GM12878 (cell line): ENCODE measurements around the gene SLCO2B1. TPM values are rescaled to one million over a fixed set of nuclear protein-coding genes. Genes with fewer than 3 reads are reported as not detected.

Source experiments
- ATAC-seq: fragments of 200-7000 bp; cut with Tn5 transposase; 3 replicates; pipeline ENCODE4 v1.9.1; 2020; ENCODE audit warnings: mild to moderate bottlenecking, moderate library complexity
- BruUV-seq: library from RNA; stranded (reverse); fragments of 400-500 nt; replicated peaks from 2 replicates; lab custom pipeline; 2021; lab: Mats Ljungman, UMichigan
- CTCF ChIA-PET: fragments of 300-600 bp; sonication (Branson Sonifier 250); formaldehyde crosslinking; extraction: SDS; loops from one replicate; lab custom pipeline; 2021; ENCODE audit warnings: inconsistent platforms; lab: Yijun Ruan, JAX
- POLR2A ChIA-PET: fragments of 350-600 bp; formaldehyde crosslinking; extraction: SDS; loops from one replicate; lab custom pipeline; 2021; ENCODE audit warnings: inconsistent platforms; lab: Charles Lee
- RAD21 ChIA-PET: fragments of 300-600 bp; sonication (Branson Sonifier 250); formaldehyde crosslinking; loops from one replicate; lab custom pipeline; 2023; ENCODE audit warnings: antibody characterized with exemption; ENCODE audit not compliant: unreplicated experiment; lab: Charles Lee
- SMC1A ChIA-PET: fragments of 300-600 bp; sonication (Branson Sonifier 250); formaldehyde crosslinking; loops from one replicate; lab custom pipeline; 2023; ENCODE audit not compliant: unreplicated experiment, uncharacterized antibody; lab: Charles Lee
- DNase-seq: peaks from one replicate; pipeline ENCODE4 v3.0.0-alpha.2; 2011; ENCODE audit warnings: low read depth, low spot score
- FAIRE-seq: peaks from 3 replicates; lab custom pipeline; 2011; peaks lifted over from hg19 to GRCh38; lab: Jason Lieb, UNC
- H2AFZ ChIP-seq: 2 replicates; pipeline ENCODE4 v1.6.0; 2011; ENCODE audit warnings: low read depth, low read length, control low read depth; ENCODE audit not compliant: control insufficient read depth
- H3K27ac ChIP-seq: 2 replicates; pipeline ENCODE4 v1.5.1; 2011; ENCODE audit warnings: control low read depth; ENCODE audit not compliant: control insufficient read depth, insufficient read depth
- H3K27me3 ChIP-seq, 2 experiments: replicated peaks in 1 of 2; 2 replicates each; pipeline versions ENCODE4 v1.6.0 to v1.6.1; 2011; ENCODE audit warnings: low read length in 1 of 2; ENCODE audit not compliant: control insufficient read depth in 2 of 2, insufficient read depth in 2 of 2
- H3K36me3 ChIP-seq, 2 experiments: 2 replicates each; pipeline ENCODE4 v1.5.1; 2011; ENCODE audit warnings: low read length in 1 of 2; ENCODE audit not compliant: control insufficient read depth in 2 of 2, insufficient read depth in 2 of 2
- H3K4me1 ChIP-seq: 2 replicates; pipeline ENCODE4 v1.6.1; 2011; ENCODE audit warnings: mild to moderate bottlenecking, low read length, moderate library complexity, mixed read lengths; ENCODE audit not compliant: control insufficient read depth, insufficient read depth
- H3K4me2 ChIP-seq: 2 replicates; pipeline ENCODE4 v1.6.0; 2011; ENCODE audit warnings: control low read depth; ENCODE audit not compliant: control insufficient read depth, insufficient read depth
- H3K4me3 ChIP-seq: fragments of 200-600 bp; sonication (generic); 2 replicates; pipeline ENCODE4 v1.5.1; 2016
- H3K79me2 ChIP-seq: 2 replicates; pipeline ENCODE4 v1.6.0; 2011; ENCODE audit warnings: low read length; ENCODE audit not compliant: control insufficient read depth, insufficient read depth
- H3K9ac ChIP-seq: 2 replicates; pipeline ENCODE4 v1.8.0; 2011; ENCODE audit warnings: low read length, control low read depth, mixed read lengths; ENCODE audit not compliant: control insufficient read depth, insufficient read depth
- H3K9me3 ChIP-seq: replicated peaks from 3 replicates; pipeline ENCODE4 v1.5.1; 2011; ENCODE audit warnings: mild to moderate bottlenecking, low read length; ENCODE audit not compliant: control insufficient read depth, insufficient read depth
- H4K20me1 ChIP-seq: 2 replicates; pipeline ENCODE4 v1.6.0; 2011; ENCODE audit not compliant: control insufficient read depth, insufficient read depth
- BRCA1 ChIP-seq: IDR thresholded peaks from 2 replicates; pipeline ENCODE4 v1.6.1; 2011; ENCODE audit warnings: low read depth, low read length, improper control_type of control experiment
- EED ChIP-seq: sonication (generic); IDR thresholded peaks from 2 replicates; pipeline ENCODE4 v1.6.1; 2016; ENCODE audit warnings: antibody characterized with exemption, low read depth
- EZH2 ChIP-seq: IDR thresholded peaks from 2 replicates; pipeline ENCODE4 v1.6.1; 2012; ENCODE audit warnings: low read depth, mild to moderate bottlenecking, control low read depth, inconsistent platforms, low read length, borderline replicate concordance; ENCODE audit not compliant: control insufficient read depth
- IRF4 ChIP-seq: IDR thresholded peaks from 2 replicates; pipeline ENCODE4 v1.6.1; 2011; ENCODE audit warnings: low read depth, low read length
- MTA3 ChIP-seq: IDR thresholded peaks from 2 replicates; pipeline ENCODE4 v1.6.1; 2012; ENCODE audit warnings: low read length, inconsistent platforms, borderline replicate concordance
- POLR2A ChIP-seq: IDR thresholded peaks from 2 replicates; pipeline ENCODE4 v1.6.1; 2011; ENCODE audit warnings: low read depth, mild to moderate bottlenecking, low read length
- SPI1 ChIP-seq: IDR thresholded peaks from 2 replicates; pipeline ENCODE4 v1.6.1; 2011; ENCODE audit warnings: low read depth, mild to moderate bottlenecking, low read length, moderate library complexity, borderline replicate concordance; ENCODE audit not compliant: insufficient read depth
- SUZ12 ChIP-seq: fragments of 200-600 bp; sonication (generic); IDR thresholded peaks from one replicate; pipeline ENCODE4 v1.6.1; 2018; ENCODE audit warnings: antibody characterized with exemption, mild to moderate bottlenecking; ENCODE audit not compliant: unreplicated experiment
- YY1 ChIP-seq: IDR thresholded peaks from 2 replicates; pipeline ENCODE4 v1.6.1; 2011; ENCODE audit warnings: low read depth, mild to moderate bottlenecking, low read length
- WGBS: methylation state at CpG from one replicate; pipeline ENCODE4 v1.1.6; 2016; ENCODE audit warnings: low lambda C conversion rate; ENCODE audit not compliant: insufficient replicate concordance, insufficient coverage; ENCODE audit errors: missing lambda C conversion rate; 5-methylcytosine and 5-hydroxymethylcytosine counted together
- in situ Hi-C: fragments of 300-500 bp; cut with MboI; formaldehyde crosslinking; loops from 9 replicates; pipeline ENCODE4 v1.14.3; 2018; ENCODE audit warnings: mixed read lengths
- intact Hi-C: fragments of 100-400 bp; cut with micrococcal nuclease; formaldehyde crosslinking; loops from one replicate; pipeline ENCODE4 v1.14.2; 2022; ENCODE audit not compliant: unreplicated experiment
- polyA plus RNA-seq, 11 experiments: library from polyadenylated mRNA; depleted of rRNA in 4 of 11; unstranded in 6 of 11; stranded (reverse) in 5 of 11; fragments of >200 nt; fragmentation: Nextera tagmentation in 4 of 11; fragmentation: Illumina TruSeq in 1 of 11; extraction: Ambion mirVana in 4 of 11; extraction: Trizol in 1 of 11; gene quantifications; 1 replicate in 1 of 11; 2 replicates in 10 of 11; pipeline versions ENCODE4 v1.2.1 to v1.2.3, GENCODE V29; 2011 to 2016; ENCODE audit warnings: inconsistent platforms in 2 of 11, missing spikeins in 2 of 11, low read depth in 1 of 11
- total RNA-seq, 4 experiments: library from RNA; depleted of rRNA in 3 of 4; stranded (reverse); fragments of >200 nt in 3 of 4; fragmentation: Illumina TruSeq in 1 of 4; extraction: Trizol in 1 of 4; gene quantifications; 2 replicates each; pipeline versions ENCODE4 v1.2.1 to v1.2.3, GENCODE V29; 2013 to 2021
- TF ChIP-seq, protein P1 (sequence below): fragments of 450-650 bp; IDR thresholded peaks from 2 replicates; pipeline ENCODE4 v1.6.1; 2016; ENCODE audit warnings: mild to moderate bottlenecking
- TF ChIP-seq, protein P2 (sequence below): fragments of 150-350 bp; IDR thresholded peaks from 2 replicates; pipeline ENCODE4 v1.6.1; 2014; ENCODE audit warnings: mild to moderate bottlenecking, low read depth, low read length
- TF ChIP-seq, protein P3 (sequence below): IDR thresholded peaks from 2 replicates; pipeline ENCODE4 v1.6.1; 2012; ENCODE audit warnings: low read depth, low read length, improper control_type of control experiment

Gene SLCO2B1
- total and polyA plus RNA-seq, 10 of the 15 experiments (the other 5 are each of a cell fraction or from before 2014, with no cell fraction given), result 0.05 to 3.5 (median 0.93) TPM; not detected in 2

DNA sequence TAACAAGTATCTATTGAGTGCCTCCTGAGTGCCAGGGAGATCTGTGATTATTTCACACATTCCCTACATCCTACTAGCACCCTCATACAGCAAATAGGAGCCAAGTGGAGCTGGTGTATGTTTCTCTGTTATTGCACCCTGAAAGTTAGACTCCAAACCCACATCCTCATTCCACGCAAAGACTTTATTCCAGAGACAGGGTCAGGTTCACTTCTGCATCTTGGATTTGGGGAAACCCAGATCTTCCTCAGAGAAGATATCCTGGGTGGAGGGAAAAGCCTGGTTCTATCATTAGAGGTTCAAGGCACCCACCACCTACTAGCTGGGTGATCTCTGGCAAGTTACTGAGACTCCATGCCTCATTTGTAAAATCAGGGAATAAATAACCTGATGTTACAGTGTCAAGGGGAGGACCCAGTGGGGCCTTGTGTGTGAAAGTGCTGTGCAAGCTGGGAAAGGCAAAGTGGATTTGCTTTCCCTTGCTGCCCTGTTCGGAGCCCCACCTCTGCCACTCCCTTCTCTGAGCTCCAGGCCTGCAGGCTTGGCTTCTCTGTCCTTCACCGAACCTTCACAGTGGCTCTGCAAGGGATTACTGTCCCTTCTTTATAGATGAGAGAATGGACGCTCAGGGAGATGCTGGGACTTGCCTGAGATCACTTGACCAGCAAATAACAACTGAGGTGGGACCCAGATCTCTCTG lies 991 bp upstream of the SLCO2B1 start (continued):
- TF ChIP-seq, protein P1, sequence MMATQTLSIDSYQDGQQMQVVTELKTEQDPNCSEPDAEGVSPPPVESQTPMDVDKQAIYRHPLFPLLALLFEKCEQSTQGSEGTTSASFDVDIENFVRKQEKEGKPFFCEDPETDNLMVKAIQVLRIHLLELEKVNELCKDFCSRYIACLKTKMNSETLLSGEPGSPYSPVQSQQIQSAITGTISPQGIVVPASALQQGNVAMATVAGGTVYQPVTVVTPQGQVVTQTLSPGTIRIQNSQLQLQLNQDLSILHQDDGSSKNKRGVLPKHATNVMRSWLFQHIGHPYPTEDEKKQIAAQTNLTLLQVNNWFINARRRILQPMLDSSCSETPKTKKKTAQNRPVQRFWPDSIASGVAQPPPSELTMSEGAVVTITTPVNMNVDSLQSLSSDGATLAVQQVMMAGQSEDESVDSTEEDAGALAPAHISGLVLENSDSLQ, result no peak
- TF ChIP-seq SUZ12 (no peak), YY1 (no peak), EED (no peak), EZH2 (no peak), IRF4 (no peak)

DNA sequence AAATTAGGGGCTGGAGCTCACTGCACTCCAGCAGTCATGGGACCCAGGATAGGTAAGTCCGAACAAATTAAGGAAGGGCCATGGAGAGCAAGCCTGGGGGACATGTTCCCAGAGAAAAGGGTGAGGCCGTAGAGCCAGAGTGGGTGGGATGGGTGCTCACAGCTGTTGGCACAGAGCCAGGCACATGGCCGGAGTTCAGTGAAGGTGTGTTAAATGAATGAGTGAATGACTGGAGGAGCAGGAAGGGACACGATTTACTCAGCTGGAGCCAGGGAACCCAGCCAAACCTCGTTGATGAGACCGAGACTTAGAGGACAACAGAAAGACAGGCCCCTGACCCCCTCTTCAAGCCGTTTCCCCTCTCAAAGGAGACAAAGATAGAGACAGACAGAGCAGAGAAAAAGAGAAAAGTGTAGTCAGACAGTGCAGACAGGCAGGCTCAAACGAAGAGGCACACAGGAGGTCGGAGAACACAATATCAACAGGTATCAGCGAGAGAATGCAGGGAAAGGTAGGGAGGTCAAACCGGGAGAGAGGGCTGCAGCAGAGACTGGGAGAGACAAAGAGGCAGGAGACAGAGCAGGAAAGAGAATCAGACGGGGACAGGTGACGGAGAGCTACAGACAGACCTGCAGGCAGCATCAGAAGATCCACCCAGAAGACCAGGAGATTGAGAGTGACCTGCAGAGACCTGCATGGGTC lies 590 bp downstream of the SLCO2B1 start:
- BruUV-seq, result no TSS peak
- DNase-seq (no peak), ATAC-seq (no peak), FAIRE-seq (no peak)
- WGBS, result 23% methylated on average over 13 of the region's 13 CpGs
- intact Hi-C loops, result no loop called here
- ChIA-PET CTCF (interaction anchor here (1.0 to 3.1 kb wide), 6 partner anchors 10 to 129 kb away, joined by 3 to 18 read pairs (median 3); no protein-coding TSS in a partner anchor), SMC1A (no interaction called here), POLR2A (no interaction called here), RAD21 (interaction anchor here (1.3 kb wide), 1 partner anchor 53 kb away, joined by 3 read pairs; no protein-coding TSS in a partner anchor)
- no peaks in the 10 kb centered on the region for H4K20me1 ChIP-seq
- no peak overlapping the region for H2AFZ ChIP-seq
- no peaks in the 10 kb centered on the region for H3K36me3 ChIP-seq
- no peaks in the 10 kb centered on the region; a peak in 1 of 4 replicates for H3K27me3 ChIP-seq
- H3K9me3 ChIP-seq, result no peaks in the 10 kb centered on the region
- in situ Hi-C loops, result no loop called here
- no peak overlapping the region for H3K9ac ChIP-seq
- H3K4me1 ChIP-seq, result no peaks in the 10 kb centered on the region
- no peak overlapping the region for H3K4me2 ChIP-seq
- no peak overlapping the region for H3K27ac ChIP-seq
- TF ChIP-seq, protein P2, sequence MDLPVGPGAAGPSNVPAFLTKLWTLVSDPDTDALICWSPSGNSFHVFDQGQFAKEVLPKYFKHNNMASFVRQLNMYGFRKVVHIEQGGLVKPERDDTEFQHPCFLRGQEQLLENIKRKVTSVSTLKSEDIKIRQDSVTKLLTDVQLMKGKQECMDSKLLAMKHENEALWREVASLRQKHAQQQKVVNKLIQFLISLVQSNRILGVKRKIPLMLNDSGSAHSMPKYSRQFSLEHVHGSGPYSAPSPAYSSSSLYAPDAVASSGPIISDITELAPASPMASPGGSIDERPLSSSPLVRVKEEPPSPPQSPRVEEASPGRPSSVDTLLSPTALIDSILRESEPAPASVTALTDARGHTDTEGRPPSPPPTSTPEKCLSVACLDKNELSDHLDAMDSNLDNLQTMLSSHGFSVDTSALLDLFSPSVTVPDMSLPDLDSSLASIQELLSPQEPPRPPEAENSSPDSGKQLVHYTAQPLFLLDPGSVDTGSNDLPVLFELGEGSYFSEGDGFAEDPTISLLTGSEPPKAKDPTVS, result no peak
- TF ChIP-seq, protein P3, sequence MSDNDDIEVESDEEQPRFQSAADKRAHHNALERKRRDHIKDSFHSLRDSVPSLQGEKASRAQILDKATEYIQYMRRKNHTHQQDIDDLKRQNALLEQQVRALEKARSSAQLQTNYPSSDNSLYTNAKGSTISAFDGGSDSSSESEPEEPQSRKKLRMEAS, result no peak
- TF ChIP-seq BRCA1 (no peak), SPI1 (no peak), POLR2A (no peak), MTA3 (no peak)
- no peaks in the 10 kb centered on the region for H3K79me2 ChIP-seq
- H3K4me3 ChIP-seq, result no peak overlapping the region
